ENCODE measurements around the gene RFX7. TPM values are rescaled to one million over a fixed set of nuclear protein-coding genes. Genes with fewer than 3 reads are reported as not detected.

RFX7 gene
- total and polyA plus RNA-seq, 2 of the 4 experiments (the other 2 are of a cell fraction) = 4.1 to 10.6 TPM

DNA sequence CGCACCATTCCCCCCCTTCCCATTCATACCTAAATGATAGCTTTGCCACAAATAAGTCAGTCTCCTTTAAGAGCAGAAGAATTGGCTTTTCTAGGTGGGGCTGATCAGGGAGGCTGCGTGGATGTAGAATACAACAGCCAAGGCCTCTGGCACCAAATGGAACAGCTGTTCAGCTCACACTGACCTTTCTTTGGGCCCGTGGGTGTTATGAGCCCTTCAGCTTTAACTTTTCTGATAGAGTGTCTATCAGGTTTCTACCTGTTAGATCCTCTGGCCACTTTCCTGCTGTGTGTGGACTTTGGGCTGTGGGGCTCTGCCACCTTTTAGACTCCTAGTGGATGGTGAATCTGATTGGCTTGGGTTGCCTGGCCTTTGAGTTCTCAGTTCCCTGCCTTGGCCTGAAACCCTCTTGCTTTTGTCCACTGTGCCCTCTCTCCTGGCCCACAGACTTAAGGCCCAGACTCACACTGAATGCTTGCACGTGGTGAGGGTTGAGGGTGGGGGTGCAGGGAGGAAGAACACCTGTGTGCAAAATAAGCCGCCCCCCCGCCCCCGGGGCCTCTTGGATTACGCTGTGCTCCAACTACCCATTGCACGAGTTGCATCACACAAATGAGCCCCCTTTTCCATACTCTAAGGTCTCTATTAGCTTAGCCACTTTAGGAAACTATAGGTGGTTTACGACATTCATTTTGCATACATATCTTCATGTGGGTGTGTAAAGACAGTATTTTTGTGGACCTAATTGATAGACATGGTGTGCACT is 1.3 kb upstream of the RFX7 start:
- Histone ChIP-seq H3K4ac (ENCODE audit: low read depth, low read length) (peak overlapping the region; percentile 73), H4K8ac (ENCODE audit: low read depth in 2 of 2, low read length in 2 of 2) (peak overlapping the region; percentile 81 to 91), H2AK9ac (replicated peaks; ENCODE audit: low read depth, low read length, poor library complexity) (peak overlapping the region; percentile 60), H4K5ac (ENCODE audit: low read depth, low read length) (peak overlapping the region; percentile 50), H3K36me3 (ENCODE audit: control insufficient read depth, insufficient read depth, low read length) (no peaks in the 10 kb centered on the region), H2AFZ (replicated peaks; ENCODE audit: low read length, poor library complexity) (peak overlapping the region; percentile 94), H3K79me1 (ENCODE audit: low read depth in 1 of 2, low read length in 2 of 2) (peaks cover 0 to 16% of the 10 kb centered on the region in 2 experiments; a peak in 2 of 4 replicates), H3K9me3 (ENCODE audit: control insufficient read depth, insufficient read depth, low read length) (no peaks in the 10 kb centered on the region), H2AK5ac (ENCODE audit: low read depth, low read length) (peak overlapping the region; percentile 20; the same call in 1 of the 2 replicates), H3K23ac (ENCODE audit: low read depth, low read length) (peak overlapping the region; percentile 75), H3K9me1 (ENCODE audit: insufficient read depth, low read length) (no peaks in the 10 kb centered on the region; the same call in 1 of the 2 replicates), H2BK5ac (ENCODE audit: low read depth, low read length, poor library complexity, severe bottlenecking) (peak overlapping the region; percentile 71), H3K9ac (ENCODE audit: low read depth, low read length) (peak overlapping the region; percentile 86; the same call in 1 of the 2 replicates), H3K4me2 (ENCODE audit: low read depth, low read length) (peak overlapping the region; percentile 81), H2BK120ac (ENCODE audit: low read depth, low read length) (peak overlapping the region; percentile 36), H3K4me3 (ENCODE audit: insufficient read depth, low read depth, low read length) (no peak overlapping the region), H3K18ac (ENCODE audit: low read depth, low read length) (peak overlapping the region; percentile 58; the same call in 1 of the 2 replicates), H3K56ac (ENCODE audit: extremely low read depth, insufficient read depth, low read length) (no peak overlapping the region), H2BK15ac (ENCODE audit: low read depth, low read length) (peak overlapping the region; percentile 45; the same call in 2 of the 3 replicates), H2BK20ac (ENCODE audit: low read depth, low read length) (peak overlapping the region; percentile 3; the same call in 1 of the 2 replicates), H4K91ac (ENCODE audit: insufficient read depth, low read depth, low read length) (peak overlapping the region; percentile 66), H3K27ac (ENCODE audit: insufficient read depth, low read length) (peak overlapping the region; percentile 99), H4K20me1 (ENCODE audit: insufficient read depth, low read length) (peaks cover 7% of the 10 kb centered on the region; the same call in 1 of the 2 replicates), H3K27me3 (ENCODE audit: control insufficient read depth, insufficient read depth, low read length) (no peaks in the 10 kb centered on the region), H3K4me1 (ENCODE audit: control insufficient read depth, insufficient read depth, low read length) (peaks cover 4% of the 10 kb centered on the region), H3K14ac (replicated peaks; ENCODE audit: low read depth, low read length) (peak overlapping the region; percentile 34; the same call in 1 of the 2 replicates)
- DNase-seq = no peak
- ChIA-PET CTCF (interaction anchor here (0.6 to 1.4 kb wide), 4 partner anchors 8 to 557 kb away, joined by 3 to 7 read pairs (median 3); no protein-coding TSS in a partner anchor), POLR2A (ENCODE audit: unreplicated experiment) (no interaction called here)
- no CpG with 5 or more reads among the region's 10 CpGs for WGBS, 2 experiments (ENCODE audit: extremely low coverage in 2 of 2, insufficient read length in 1 of 2)
- BruUV-seq (replicated peaks) = no TSS peak
- no peak for ATAC-seq (ENCODE audit: low read depth)
- dilution Hi-C loops (cut with HindIII; ENCODE audit: low sequenced_read_pairs, unreplicated experiment) (no loop called here), intact Hi-C loops (cut with micrococcal nuclease) (loop anchor here (5.0 kb wide), 2 partner anchors 98 to 148 kb away; no protein-coding TSS in a partner anchor), in situ Hi-C loops (cut with MboI; ENCODE audit: low sequenced_read_pairs) (no loop called here)
- no peak for TF ChIP-seq SMC3 (IDR thresholded peaks at IDR 0.05; ENCODE audit: low read depth, low read length)
- TF ChIP-seq MAZ (IDR thresholded peaks at IDR 0.05; ENCODE audit: borderline replicate concordance, low read depth, low read length) = no peak
- no peak for TF ChIP-seq BHLHE40 (IDR thresholded peaks at IDR 0.05; ENCODE audit: low read depth, low read length)
- TF ChIP-seq NFE2L2 (IDR thresholded peaks at IDR 0.05; ENCODE audit: low read depth, low read length) = no peak
- TF ChIP-seq ELK1 (IDR thresholded peaks at IDR 0.05; ENCODE audit: borderline replicate concordance, low read depth, low read length) = no peak
- TF ChIP-seq RCOR1 (IDR thresholded peaks at IDR 0.05; ENCODE audit: insufficient replicate concordance, low read length) = no peak
- no peak for TF ChIP-seq RFX5 (IDR thresholded peaks at IDR 0.05; ENCODE audit: low read depth, low read length)
- no peak for TF ChIP-seq MAFK (IDR thresholded peaks at IDR 0.05; ENCODE audit: low read depth, low read length)
- no peak for TF ChIP-seq FOS (IDR thresholded peaks at IDR 0.05; ENCODE audit: low read depth, low read length)
- no peak for TF ChIP-seq CHD1 (IDR thresholded peaks at IDR 0.05; ENCODE audit: low read depth, low read length)
- no peak for TF ChIP-seq CEBPB (IDR thresholded peaks at IDR 0.05; ENCODE audit: low read depth, low read length)
- TF ChIP-seq MXI1 (IDR thresholded peaks at IDR 0.05; ENCODE audit: borderline replicate concordance, low read depth, low read length) = no peak
